PC-3 (cell line): ENCODE data around the gene CACNA1A. TPM values are rescaled to one million over a fixed set of nuclear protein-coding genes. Genes with fewer than 3 reads are reported as not detected.

ENCODE experiments used
- ATAC-seq: fragments of 200-7000 bp; cut with Tn5 transposase; 2 replicates; pipeline ENCODE4 v1.9.1; 2020; ENCODE audit warnings: mild to moderate bottlenecking, moderate library complexity
- BruUV-seq: library from RNA; stranded (reverse); fragments of 400-500 nt; replicated peaks from 2 replicates; lab custom pipeline; 2021; lab: Mats Ljungman, UMichigan
- CTCF ChIA-PET: fragments of 300-600 bp; sonication (Branson Sonifier 250); formaldehyde crosslinking; loops from one replicate; lab custom pipeline; 2022; ENCODE audit warnings: antibody characterized with exemption; lab: Charles Lee
- POLR2A ChIA-PET: fragments of 300-600 bp; sonication (Branson Sonifier 250); formaldehyde crosslinking; loops from one replicate; lab custom pipeline; 2022; ENCODE audit warnings: antibody characterized with exemption; ENCODE audit not compliant: unreplicated experiment; lab: Charles Lee
- DNase-seq: peaks from one replicate; pipeline ENCODE4 v3.0.0-alpha.2; 2015
- H2AFZ ChIP-seq: fragments of 300-600 bp; sonication (generic); 2 replicates; pipeline ENCODE4 v1.6.0; 2016; ENCODE audit warnings: antibody characterized with exemption, low read length
- H3F3A ChIP-seq: fragments of 300-600 bp; sonication (generic); one replicate; pipeline ENCODE4 v1.6.0; 2017; ENCODE audit warnings: antibody characterized with exemption, low read length, control low read depth, mild to moderate bottlenecking; ENCODE audit not compliant: unreplicated experiment
- H3K27ac ChIP-seq: fragments of 300-600 bp; sonication (generic); 2 replicates; pipeline ENCODE4 v1.5.1; 2016; ENCODE audit warnings: mild to moderate bottlenecking, low read length
- H3K27me3 ChIP-seq: fragments of 300-600 bp; sonication (generic); 2 replicates; pipeline ENCODE4 v1.6.1; 2016; ENCODE audit warnings: low read length, mixed read lengths
- H3K36me3 ChIP-seq: fragments of 300-600 bp; sonication (generic); 2 replicates; pipeline ENCODE4 v1.6.1; 2016; ENCODE audit warnings: low read depth, mixed run types, low read length, mixed read lengths
- H3K4me1 ChIP-seq: fragments of 300-600 bp; sonication (generic); 2 replicates; pipeline ENCODE4 v1.5.1; 2016; ENCODE audit warnings: low read length; ENCODE audit not compliant: insufficient read depth
- H3K4me2 ChIP-seq: fragments of 300-600 bp; sonication (generic); 2 replicates; pipeline ENCODE4 v1.6.0; 2016; ENCODE audit warnings: low read length
- H3K4me3 ChIP-seq: fragments of 300-600 bp; sonication (generic); 2 replicates; pipeline ENCODE4 v1.5.1; 2016; ENCODE audit warnings: mild to moderate bottlenecking, low read length, mixed read lengths
- H3K79me2 ChIP-seq: fragments of 300-600 bp; sonication (generic); 2 replicates; pipeline ENCODE4 v1.6.1; 2017; ENCODE audit warnings: low read length, mixed read lengths
- H3K9ac ChIP-seq: fragments of 300-600 bp; sonication (generic); 2 replicates; pipeline ENCODE4 v1.6.0; 2016; ENCODE audit warnings: mild to moderate bottlenecking, low read length
- H3K9me2 ChIP-seq: fragments of 300-600 bp; sonication (generic); replicated peaks from 2 replicates; pipeline ENCODE4 v1.6.1; 2016; ENCODE audit warnings: mixed run types, low read length, mixed read lengths
- H3K9me3 ChIP-seq: fragments of 300-600 bp; sonication (generic); 2 replicates; pipeline ENCODE4 v1.6.1; 2016; ENCODE audit warnings: low read length, mixed read lengths
- H4K20me1 ChIP-seq: fragments of 300-600 bp; sonication (generic); 2 replicates; pipeline ENCODE4 v1.6.1; 2016; ENCODE audit warnings: low read length, mixed read lengths
- CTCF ChIP-seq: fragments of 300-600 bp; sonication (generic); conservative IDR thresholded peaks from 2 replicates; pipeline ENCODE4 v1.5.1; 2017; ENCODE audit warnings: antibody characterized with exemption, low read depth, mild to moderate bottlenecking, low read length
- EZH2phosphoT487 ChIP-seq: fragments of 300-600 bp; sonication (generic); IDR thresholded peaks from 2 replicates; pipeline ENCODE4 v1.6.1; 2018; ENCODE audit warnings: mild to moderate bottlenecking, antibody characterized with exemption, low read length, borderline replicate concordance
- intact Hi-C: fragments of 100-400 bp; cut with micrococcal nuclease; formaldehyde crosslinking; loops from 2 replicates; pipeline ENCODE4 v1.9.0; 2023
- total RNA-seq: library from RNA; depleted of rRNA; stranded (reverse); fragments of >200 nt; gene quantifications from 2 replicates; pipeline ENCODE4 v1.2.3, GENCODE V29; 2014

Gene CACNA1A
- total RNA-seq, 1 experiment from 2014 or later, result 0.62 TPM

- no peaks in the 10 kb centered on the region for H3K36me3 ChIP-seq
- 0 out of 2 replicates have a peak, but pooled peaks cover 7% of the 10 kb centered on the region for H3K27me3 ChIP-seq
- ChIA-PET CTCF (no interaction called here), POLR2A (no interaction called here)
- no peak; the same call in 1 of the 2 replicates for ATAC-seq
- BruUV-seq, result no TSS peak
- no peak overlapping the region for H3K4me2 ChIP-seq
- H3K9me2 ChIP-seq, result no peaks in the 10 kb centered on the region
- no peaks in the 10 kb centered on the region for H3K4me1 ChIP-seq
- no peaks in the 10 kb centered on the region for H3K9me3 ChIP-seq
- H3F3A ChIP-seq, result no peaks in the 10 kb centered on the region
- TF ChIP-seq CTCF (no peak), EZH2phosphoT487 (no peak)
- no peaks in the 10 kb centered on the region for H3K79me2 ChIP-seq
- H4K20me1 ChIP-seq, result no peaks in the 10 kb centered on the region
- no peak overlapping the region for H2AFZ ChIP-seq
- intact Hi-C loops, result no loop called here
- DNase-seq, result no peak
- no peak overlapping the region for H3K4me3 ChIP-seq
- no peak overlapping the region for H3K27ac ChIP-seq
- no peak overlapping the region for H3K9ac ChIP-seq
These were observed 221.1 kb downstream of the CACNA1A start for GRCh38 chr19:13284929-13285928.

- BruUV-seq, result no TSS peak
- CTCF ChIA-PET, result no interaction called here
- POLR2A ChIA-PET, result no interaction called here
These were observed 222.4 kb downstream of the CACNA1A start for GRCh38 chr19:13283871-13284270.

More at GRCh38 chr19:13283871-13284270, 222.4 kb downstream of the CACNA1A start:
- Histone ChIP-seq H3K9me3 (no peaks in the 10 kb centered on the region), H3K27ac (no peak overlapping the region), H3K9ac (no peak overlapping the region), H3K4me1 (no peaks in the 10 kb centered on the region), H3K27me3 (0 out of 2 replicates have a peak, but pooled peaks cover 7% of the 10 kb centered on the region), H3K4me3 (no peak overlapping the region), H3K9me2 (no peaks in the 10 kb centered on the region), H3K4me2 (no peak overlapping the region), H2AFZ (no peak overlapping the region), H4K20me1 (no peaks in the 10 kb centered on the region), H3F3A (no peaks in the 10 kb centered on the region), H3K36me3 (no peaks in the 10 kb centered on the region), H3K79me2 (no peaks in the 10 kb centered on the region)
- DNase-seq, result no peak
- intact Hi-C loops, result no loop called here
- TF ChIP-seq CTCF, result no peak
- no peak for TF ChIP-seq EZH2phosphoT487
- no peak for ATAC-seq
